Left renal pelvis (tissue), 4 donors: ENCODE data around the gene ST3GAL3. TPM values are rescaled to one million over a fixed set of nuclear protein-coding genes. Genes with fewer than 3 reads are reported as not detected.

Experiments used
- DNase-seq, 4 donors: peaks; one replicate each; pipeline ENCODE4 v3.0.0-alpha.2; 2013; ENCODE audit warnings: low read depth in 4 of 4, low spot score in 3 of 4
- polyA plus RNA-seq, 4 donors: library from polyadenylated mRNA; unstranded; fragments of 120-200 nt; gene quantifications; one replicate each; pipeline ENCODE4 v1.2.1, GENCODE V29; 2013; ENCODE audit not compliant: insufficient read length in 4 of 4

The ST3GAL3 gene
- polyA plus RNA-seq, 4 donors = 19.8 to 28.7 (median 23.0) TPM

DNA sequence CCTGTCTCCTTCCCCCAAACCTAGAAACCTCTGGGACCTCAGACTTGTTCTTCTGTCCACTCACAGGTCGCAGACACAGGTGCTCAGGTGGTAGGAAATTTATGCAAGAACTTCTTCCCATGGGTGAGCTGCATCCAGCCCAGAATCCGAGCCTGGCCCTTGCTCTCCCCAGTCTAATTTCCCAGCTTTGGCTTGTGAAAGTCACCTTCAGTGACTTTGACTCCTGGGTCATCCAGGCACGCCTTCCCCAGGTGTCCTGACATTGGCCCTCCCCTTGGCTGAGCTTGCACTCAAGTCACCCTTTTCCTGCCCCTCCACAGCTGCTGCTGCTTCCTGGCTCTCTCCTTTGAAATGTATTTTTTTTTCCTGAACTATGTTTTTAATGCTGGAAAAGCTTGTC lies 246.0 kb downstream of the ST3GAL3 start:
- no peak for DNase-seq

GRCh38 chr1:43954036-43954435 lies 246.7 kb downstream of the ST3GAL3 start:
- no peak for DNase-seq

- no peak for DNase-seq
These were observed 248.9 kb downstream of the ST3GAL3 start for GRCh38 chr1:43956234-43956633.

GRCh38 chr1:43957407-43958040 lies 250.2 kb downstream of the ST3GAL3 start:
- DNase-seq = no peak

GRCh38 chr1:43958351-43959255 lies 251.3 kb downstream of the ST3GAL3 start:
- no peak for DNase-seq

DNA sequence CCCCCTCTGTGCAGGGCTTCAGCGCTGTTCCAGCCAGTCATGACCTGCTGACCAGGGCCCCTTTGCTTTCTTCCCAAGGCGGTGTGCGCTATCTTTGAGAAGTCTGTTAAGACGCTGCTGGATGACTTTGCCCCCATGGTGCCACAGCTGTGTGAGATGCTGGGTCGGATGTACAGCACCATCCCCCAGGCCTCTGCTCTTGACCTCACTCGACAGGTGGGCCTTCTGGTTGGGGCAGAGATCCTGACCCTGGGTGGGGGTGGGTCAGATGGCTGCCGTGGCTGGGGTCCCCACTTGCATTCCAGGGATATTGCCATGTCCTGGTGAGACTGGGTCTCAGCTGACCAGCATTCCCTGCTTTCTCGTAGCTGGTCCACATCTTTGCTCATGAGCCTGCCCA lies 253.5 kb downstream of the ST3GAL3 start:
- DNase-seq = no peak

- DNase-seq = no peak
These were observed 254.4 kb downstream of the ST3GAL3 start for GRCh38 chr1:43961692-43962091.

- no peak for DNase-seq
These were observed 255.0 kb downstream of the ST3GAL3 start for GRCh38 chr1:43962324-43962723.

DNA sequence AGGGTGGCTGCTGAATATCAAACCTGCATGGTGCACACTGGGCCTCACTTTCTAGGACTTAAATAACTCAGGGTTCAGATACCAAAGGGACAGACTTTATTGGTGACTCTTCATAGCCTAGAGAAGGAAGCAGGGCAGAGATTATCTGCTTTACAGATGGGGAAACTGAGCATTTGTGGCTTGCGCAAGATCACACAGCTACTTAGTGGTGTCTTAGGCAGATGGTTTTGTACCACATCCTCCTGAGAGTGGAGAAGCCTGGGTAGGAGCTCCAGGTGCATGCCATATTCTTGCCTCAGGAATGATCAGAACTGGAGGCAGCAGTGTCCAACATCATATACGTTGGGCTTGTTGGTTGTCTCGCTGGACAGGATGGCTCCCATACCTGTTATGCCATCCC lies 255.7 kb downstream of the ST3GAL3 start:
- no peak for DNase-seq

- DNase-seq = no peak
These were observed 256.6 kb downstream of the ST3GAL3 start for GRCh38 chr1:43963890-43964289.

DNA sequence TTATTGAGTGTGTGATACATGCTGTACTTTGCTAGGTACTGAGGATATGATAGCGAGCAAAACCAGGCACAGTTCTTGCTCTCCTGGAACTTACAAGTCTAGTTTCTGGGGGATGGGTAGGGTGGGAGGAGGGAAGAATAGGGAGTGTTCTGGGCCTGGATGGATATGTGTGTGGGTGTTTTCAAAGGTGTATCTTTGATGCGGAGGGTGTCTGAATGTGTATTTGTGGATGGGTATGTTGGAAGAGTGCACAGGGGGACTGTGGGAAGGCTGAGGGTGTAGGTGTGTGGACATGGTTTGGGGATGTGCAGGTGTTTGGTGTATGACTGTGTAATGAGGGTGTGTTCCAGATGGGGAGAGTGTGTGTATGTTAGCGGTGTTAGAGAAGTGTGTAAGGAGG lies 258.0 kb downstream of the ST3GAL3 start:
- no peak for DNase-seq

GRCh38 chr1:43968348-43968948 lies 261.1 kb downstream of the ST3GAL3 start:
- DNase-seq = no peak

GRCh38 chr1:43969416-43969745 lies 262.0 kb downstream of the ST3GAL3 start:
- DNase-seq = no peak

GRCh38 chr1:43969746-43970466 lies 262.6 kb downstream of the ST3GAL3 start, which contains the start of gene DPH2:
DPH2 (plus strand) TSS chr1:43970010; CDS start chr1:43970176, 166 bp downstream.
- peak; percentile 81 to 94 (median 90) for DNase-seq

DNA sequence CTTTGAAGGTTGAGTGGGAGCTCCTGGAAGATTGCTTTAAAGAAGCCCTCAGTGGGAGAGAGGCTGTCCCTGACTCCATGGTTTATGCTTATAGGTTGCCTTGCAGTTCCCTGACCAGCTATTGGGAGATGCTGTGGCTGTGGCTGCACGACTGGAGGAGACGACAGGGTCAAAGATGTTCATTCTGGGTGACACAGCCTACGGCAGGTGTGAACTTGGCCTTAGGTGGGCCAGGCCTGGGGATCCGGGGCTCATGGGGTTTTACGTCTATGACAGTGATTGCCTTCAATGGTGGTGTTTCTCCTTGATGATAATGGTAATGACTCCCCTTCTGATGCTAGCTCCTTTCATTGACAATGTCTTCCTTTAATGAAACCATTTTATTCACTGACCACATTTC lies 263.2 kb downstream of the ST3GAL3 start:
- no peak for DNase-seq

DNA sequence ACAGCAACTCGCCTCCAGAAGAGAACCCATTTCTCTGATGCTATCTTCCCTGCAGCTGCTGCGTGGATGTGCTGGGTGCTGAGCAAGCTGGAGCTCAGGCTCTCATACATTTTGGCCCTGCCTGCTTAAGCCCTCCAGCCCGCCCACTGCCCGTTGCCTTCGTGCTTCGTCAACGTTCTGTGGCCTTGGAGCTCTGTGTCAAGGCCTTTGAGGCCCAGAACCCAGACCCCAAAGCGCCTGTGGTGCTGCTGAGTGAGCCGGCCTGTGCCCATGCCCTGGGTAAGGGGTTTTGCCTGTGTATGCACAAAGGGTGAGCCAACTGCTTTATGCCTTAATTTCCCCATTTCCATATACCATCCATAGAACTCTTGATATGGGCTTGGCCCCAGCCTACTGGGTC lies 263.6 kb downstream of the ST3GAL3 start:
- DNase-seq = no peak

DNA sequence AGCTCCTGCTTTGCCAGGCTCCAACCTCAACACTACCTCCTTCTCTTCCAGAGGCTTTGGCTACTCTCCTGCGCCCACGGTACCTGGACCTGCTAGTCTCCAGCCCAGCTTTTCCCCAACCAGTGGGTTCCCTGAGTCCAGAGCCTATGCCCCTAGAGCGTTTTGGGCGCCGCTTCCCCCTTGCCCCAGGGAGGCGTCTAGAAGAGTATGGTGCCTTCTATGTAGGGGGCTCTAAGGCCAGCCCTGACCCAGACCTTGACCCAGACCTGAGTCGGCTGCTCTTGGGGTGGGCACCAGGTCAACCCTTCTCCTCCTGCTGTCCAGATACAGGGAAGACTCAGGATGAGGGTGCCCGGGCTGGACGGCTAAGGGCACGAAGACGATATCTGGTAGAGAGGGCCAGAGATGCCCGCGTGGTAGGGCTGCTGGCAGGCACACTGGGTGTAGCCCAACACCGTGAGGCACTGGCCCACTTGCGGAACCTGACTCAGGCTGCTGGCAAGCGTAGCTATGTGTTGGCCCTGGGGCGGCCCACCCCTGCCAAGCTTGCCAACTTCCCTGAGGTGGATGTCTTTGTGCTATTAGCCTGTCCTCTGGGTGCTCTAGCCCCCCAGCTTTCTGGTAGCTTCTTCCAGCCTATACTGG lies 264.1 kb downstream of the ST3GAL3 start:
- DNase-seq = no peak

GRCh38 chr1:43973981-43974442 lies 266.7 kb downstream of the ST3GAL3 start:
- no peak for DNase-seq

DNA sequence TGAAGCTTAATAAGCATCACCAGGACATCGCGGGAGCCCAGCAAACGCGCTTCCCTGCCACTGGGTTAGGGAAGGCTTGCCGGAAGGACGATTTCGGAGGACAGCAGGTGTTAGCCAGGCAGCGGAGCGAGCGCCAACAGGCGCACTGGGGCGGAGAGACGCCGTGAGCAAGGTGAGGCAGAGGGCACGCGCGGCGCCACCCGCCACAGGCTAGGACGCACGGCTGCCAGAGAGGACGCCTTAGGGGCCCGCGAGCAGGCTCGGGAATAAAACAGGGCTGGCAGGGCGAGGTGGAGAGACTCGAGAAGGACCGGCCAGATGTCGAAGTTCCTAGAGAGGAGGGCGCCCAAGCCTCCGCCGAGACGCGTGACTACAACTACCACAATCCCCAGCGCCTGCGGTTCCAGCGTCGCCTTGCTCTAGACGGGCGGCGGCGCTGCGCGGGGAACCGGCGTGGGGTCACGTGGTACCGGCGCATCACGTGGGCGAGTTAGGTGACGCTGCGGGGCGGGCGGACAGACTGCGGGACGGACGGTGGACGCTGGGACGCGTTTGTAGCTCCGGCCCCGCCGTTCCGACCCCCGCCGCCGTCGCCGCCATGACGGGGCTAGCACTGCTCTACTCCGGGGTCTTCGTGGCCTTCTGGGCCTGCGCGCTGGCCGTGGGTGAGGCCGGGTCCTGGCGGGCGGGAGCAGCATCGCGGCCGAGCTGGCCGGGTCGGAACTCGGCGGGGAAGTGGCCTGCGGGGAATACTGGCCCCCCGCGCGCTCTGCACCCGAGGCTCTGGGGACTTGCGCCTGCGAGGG lies 267.3 kb downstream of the ST3GAL3 start, which contains the start of gene ATP6V0B:
ATP6V0B (plus strand) TSS at position 518 of the 806 bp plus-strand sequence; CDS start at position 599, 81 bp downstream.
- DNase-seq = peak in 3 of 4 donors; percentile 76 to 87 (median 78)
